Right lobe of liver (tissue), 6 donors: ENCODE results near the gene RHBDD1. TPM values are rescaled to one million over a fixed set of nuclear protein-coding genes. Genes with fewer than 3 reads are reported as not detected.

Source experiments
- ATAC-seq, 4 donors: fragments of 200-7000 bp; cut with Tn5 transposase; one replicate each; pipeline ENCODE4 v1.9.1; 2020; ENCODE audit warnings: mild to moderate bottlenecking in 4 of 4, moderate library complexity in 4 of 4
- DNase-seq, 3 donors: peaks; one replicate each; pipeline ENCODE4 v3.0.0-alpha.2; 2020
- H3K27ac ChIP-seq, 3 donors: fragments of 200-600 bp; one replicate each; pipeline ENCODE4 v1.8.0; 2022
- H3K27me3 ChIP-seq, 2 donors: fragments of 200-600 bp; one replicate each; pipeline ENCODE4 v1.8.0; 2022
- H3K36me3 ChIP-seq, 4 donors: fragments of 200-600 bp; sonication (generic) in 1 of 4; one replicate each; pipeline versions ENCODE4 v1.5.1 to v1.8.0; 2017 to 2022; ENCODE audit warnings: control low read depth in 1 of 4
- H3K4me1 ChIP-seq, 4 donors: fragments of 200-600 bp; sonication (generic) in 1 of 4; one replicate each; pipeline versions ENCODE4 v1.5.1 to v1.8.0; 2017 to 2022; ENCODE audit warnings: control low read depth in 1 of 4
- H3K4me3 ChIP-seq, 3 donors: fragments of 200-600 bp; one replicate each; pipeline ENCODE4 v1.8.0; 2022
- H3K9me3 ChIP-seq, 4 donors: fragments of 200-600 bp; sonication (generic) in 1 of 4; one replicate each; pipeline versions ENCODE4 v1.5.1 to v1.8.0; 2017 to 2022; ENCODE audit warnings: control low read depth in 1 of 4
- CTCF ChIP-seq, 4 donors: fragments of 200-600 bp in 3 of 4; fragments of 450-650 bp in 1 of 4; IDR thresholded peaks; one replicate each; pipeline versions ENCODE4 v1.5.1 to v1.8.0; 2016 to 2022; ENCODE audit warnings: antibody characterized with exemption in 4 of 4, mild to moderate bottlenecking in 2 of 4
- POLR2A ChIP-seq: fragments of 450-650 bp; IDR thresholded peaks from one replicate; pipeline ENCODE4 v1.6.1; 2017; ENCODE audit warnings: antibody characterized with exemption, mild to moderate bottlenecking
- WGBS: methylation state at CpG from one replicate; pipeline ENCODE4 v1.1.6; 2018; ENCODE audit warnings: low coverage, low lambda C conversion rate; ENCODE audit not compliant: insufficient coverage; ENCODE audit errors: missing lambda C conversion rate; 5-methylcytosine and 5-hydroxymethylcytosine counted together
- intact Hi-C, 2 donors: fragments of 100-400 bp; cut with DNase I; formaldehyde crosslinking; loops; one replicate each; pipeline versions ENCODE4 v1.11.2 to v1.14.1; 2022
- total RNA-seq, 6 experiments: library from RNA; depleted of rRNA in 2 of 6; stranded (reverse); fragments of >200 nt in 2 of 6; fragmentation: NEBNext Ultra II Directional in 3 of 6; extraction: Animal tissue kit (Norgen Biotek cat#: 25700) in 3 of 6; gene quantifications; one replicate each; pipeline versions ENCODE4 v1.1.0 to v1.2.4, GENCODE V29; 2016 to 2023
- donor health status: DM: no; HTN: yes; CAD: no.
- donor health status: DM: no; HTN: no; CAD: no.
- donor health status: DM: no; HTN: no; CAD: no.
- donor health status: DM: no; HTN: yes; CAD: no.
- donor health status: DM: no; HTN: yes; CAD: no.

Gene RHBDD1
- total RNA-seq, 6 experiments from 2014 or later, result 14.7 to 25.3 (median 21.0) TPM

GRCh38 chr2:227000123-227000522 lies 164.3 kb downstream of the RHBDD1 start:
- DNase-seq (no peak), ATAC-seq (no peak)
- Histone ChIP-seq H3K4me3 (no peak overlapping the region), H3K36me3 (no peaks in the 10 kb centered on the region), H3K4me1 (no peaks in the 10 kb centered on the region), H3K9me3 (no peaks in the 10 kb centered on the region), H3K27ac (no peak overlapping the region), H3K27me3 (no peaks in the 10 kb centered on the region)
- TF ChIP-seq CTCF (IDR thresholded peaks at IDR 0.05) (no peak), POLR2A (no peak)
- WGBS, result 78% methylated on average over 2 of the region's 2 CpGs
- intact Hi-C loops, result no loop called here

- no peak for TF ChIP-seq POLR2A
- TF ChIP-seq CTCF (IDR thresholded peaks at IDR 0.05), result no peak
- H3K36me3 ChIP-seq, result no peaks in the 10 kb centered on the region
- no peaks in the 10 kb centered on the region for H3K9me3 ChIP-seq
- H3K27ac ChIP-seq, result no peak overlapping the region
- DNase-seq, result no peak
- intact Hi-C loops, result no loop called here
- H3K4me1 ChIP-seq, result no peaks in the 10 kb centered on the region
- no peak overlapping the region for H3K4me3 ChIP-seq
- WGBS, result 86% methylated on average over 5 of the region's 6 CpGs
- ATAC-seq, result no peak
- no peaks in the 10 kb centered on the region for H3K27me3 ChIP-seq
Observed at GRCh38 chr2:227004482-227004881, 168.6 kb downstream of the RHBDD1 start.

- no peak for ATAC-seq
- no peak for TF ChIP-seq CTCF (IDR thresholded peaks at IDR 0.05)
- TF ChIP-seq POLR2A, result no peak
Observed at GRCh38 chr2:227006189-227006897, 170.5 kb downstream of the RHBDD1 start.

GRCh38 chr2:227007148-227007547 lies 171.3 kb downstream of the RHBDD1 start:
- H3K4me1 ChIP-seq, result no peaks in the 10 kb centered on the region
- WGBS, result 64% methylated on average over 5 of the region's 9 CpGs
- no peaks in the 10 kb centered on the region for H3K36me3 ChIP-seq
- H3K27me3 ChIP-seq, result no peaks in the 10 kb centered on the region
- H3K27ac ChIP-seq, result no peak overlapping the region
- intact Hi-C loops, result no loop called here
- no peak overlapping the region for H3K4me3 ChIP-seq
- no peaks in the 10 kb centered on the region for H3K9me3 ChIP-seq
- no peak for TF ChIP-seq CTCF (IDR thresholded peaks at IDR 0.05)
- ATAC-seq (no peak), DNase-seq (no peak)

More at GRCh38 chr2:227006189-227006897, 170.5 kb downstream of the RHBDD1 start:
- Histone ChIP-seq H3K4me1 (no peaks in the 10 kb centered on the region), H3K4me3 (no peak overlapping the region), H3K27me3 (no peaks in the 10 kb centered on the region), H3K36me3 (no peaks in the 10 kb centered on the region), H3K27ac (no peak overlapping the region), H3K9me3 (no peaks in the 10 kb centered on the region)
- no peak for DNase-seq
- intact Hi-C loops, result no loop called here
- WGBS, result 80% methylated on average over 10 of the region's 16 CpGs
